Effector memory CD4-positive, alpha-beta T cell (primary cell): ENCODE data around the gene AP2A2.

Experiments
- DNase-seq, 3 donors: peaks; one replicate each; pipeline ENCODE4 v3.0.0-alpha.2; 2020
- H3K27ac ChIP-seq: 2 replicates; pipeline ENCODE4 v1.7.0; 2013; ENCODE audit warnings: mild to moderate bottlenecking, low read length, moderate library complexity; ENCODE audit not compliant: insufficient read depth, poor library complexity, severe bottlenecking
- H3K27me3 ChIP-seq: replicated peaks from 2 replicates; pipeline ENCODE4 v1.7.0; 2013; ENCODE audit warnings: mild to moderate bottlenecking, low read length; ENCODE audit not compliant: insufficient read depth, control insufficient read depth, poor library complexity, severe bottlenecking
- H3K36me3 ChIP-seq: 2 replicates; pipeline ENCODE4 v1.7.0; 2013; ENCODE audit warnings: mild to moderate bottlenecking, low read length, moderate library complexity; ENCODE audit not compliant: control insufficient read depth, insufficient read depth
- H3K4me1 ChIP-seq: 2 replicates; pipeline ENCODE4 v1.7.0; 2013; ENCODE audit warnings: low read length, mild to moderate bottlenecking; ENCODE audit not compliant: control insufficient read depth, insufficient read depth, poor library complexity, severe bottlenecking
- H3K4me3 ChIP-seq: 2 replicates; pipeline ENCODE4 v1.7.0; 2013; ENCODE audit warnings: low read length, low read depth, mild to moderate bottlenecking; ENCODE audit not compliant: insufficient read depth, poor library complexity, severe bottlenecking
- H3K9me3 ChIP-seq: 2 replicates; pipeline ENCODE4 v1.7.0; 2013; ENCODE audit warnings: mild to moderate bottlenecking, low read length, moderate library complexity; ENCODE audit not compliant: control insufficient read depth

Gene AP2A2

GRCh38 chr11:1044160-1044559 lies 118.5 kb downstream of the AP2A2 start:
- no peaks in the 10 kb centered on the region for H3K9me3 ChIP-seq
- H3K4me1 ChIP-seq = no peaks in the 10 kb centered on the region
- H3K4me3 ChIP-seq = no peak overlapping the region
- peaks cover 3% of the 10 kb centered on the region for H3K27me3 ChIP-seq
- no peak overlapping the region for H3K27ac ChIP-seq
- H3K36me3 ChIP-seq = no peaks in the 10 kb centered on the region
- no peak for DNase-seq

- H3K27me3 ChIP-seq = peaks cover 3% of the 10 kb centered on the region
- no peaks in the 10 kb centered on the region for H3K36me3 ChIP-seq
- H3K27ac ChIP-seq = no peak overlapping the region
- H3K9me3 ChIP-seq = no peaks in the 10 kb centered on the region
- no peak overlapping the region for H3K4me3 ChIP-seq
- H3K4me1 ChIP-seq = peaks cover 8% of the 10 kb centered on the region
- DNase-seq = no peak
These were observed 122.0 kb downstream of the AP2A2 start for GRCh38 chr11:1047595-1048156.

- no peak overlapping the region for H3K27ac ChIP-seq
- H3K4me1 ChIP-seq = peaks cover 8% of the 10 kb centered on the region
- H3K9me3 ChIP-seq = no peaks in the 10 kb centered on the region
- DNase-seq = no peak
- no peaks in the 10 kb centered on the region for H3K36me3 ChIP-seq
- H3K27me3 ChIP-seq = peaks cover 3% of the 10 kb centered on the region
- H3K4me3 ChIP-seq = no peak overlapping the region
These were observed 122.9 kb downstream of the AP2A2 start for GRCh38 chr11:1048375-1049070.

- H3K4me3 ChIP-seq = no peak overlapping the region
- no peaks in the 10 kb centered on the region for H3K9me3 ChIP-seq
- peaks cover 8% of the 10 kb centered on the region for H3K4me1 ChIP-seq
- DNase-seq = no peak
- H3K27ac ChIP-seq = no peak overlapping the region
- no peaks in the 10 kb centered on the region for H3K36me3 ChIP-seq
- H3K27me3 ChIP-seq = peaks cover 3% of the 10 kb centered on the region
These were observed 123.4 kb downstream of the AP2A2 start for GRCh38 chr11:1049071-1049405.

GRCh38 chr11:1049431-1049891 lies 123.8 kb downstream of the AP2A2 start:
- Histone ChIP-seq H3K27me3 (peaks cover 3% of the 10 kb centered on the region), H3K36me3 (no peaks in the 10 kb centered on the region), H3K4me1 (peaks cover 8% of the 10 kb centered on the region), H3K9me3 (no peaks in the 10 kb centered on the region), H3K4me3 (no peak overlapping the region), H3K27ac (no peak overlapping the region)
- no peak for DNase-seq

GRCh38 chr11:1049911-1050580 lies 124.4 kb downstream of the AP2A2 start:
- Histone ChIP-seq H3K36me3 (no peaks in the 10 kb centered on the region), H3K9me3 (no peaks in the 10 kb centered on the region), H3K4me3 (no peak overlapping the region), H3K27me3 (peaks cover 3% of the 10 kb centered on the region), H3K27ac (no peak overlapping the region), H3K4me1 (peaks cover 8% of the 10 kb centered on the region)
- DNase-seq = no peak

- Histone ChIP-seq H3K9me3 (no peaks in the 10 kb centered on the region), H3K4me3 (no peak overlapping the region), H3K36me3 (no peaks in the 10 kb centered on the region), H3K27me3 (peaks cover 3% of the 10 kb centered on the region), H3K4me1 (peaks cover 8% of the 10 kb centered on the region), H3K27ac (no peak overlapping the region)
- DNase-seq = peak; percentile 41 to 58 (median 45)
These were observed 125.1 kb downstream of the AP2A2 start for GRCh38 chr11:1050581-1051355.

GRCh38 chr11:1051356-1052132 lies 125.9 kb downstream of the AP2A2 start:
- no peak for DNase-seq
- peaks cover 3% of the 10 kb centered on the region for H3K27me3 ChIP-seq
- H3K4me3 ChIP-seq = no peak overlapping the region

GRCh38 chr11:1052133-1053011 lies 126.7 kb downstream of the AP2A2 start:
- Histone ChIP-seq H3K4me1 (peaks cover 8% of the 10 kb centered on the region), H3K4me3 (no peak overlapping the region)

More at GRCh38 chr11:1051356-1052132, 125.9 kb downstream of the AP2A2 start:
- Histone ChIP-seq H3K27ac (no peak overlapping the region), H3K36me3 (no peaks in the 10 kb centered on the region), H3K9me3 (no peaks in the 10 kb centered on the region), H3K4me1 (peaks cover 8% of the 10 kb centered on the region)

More at GRCh38 chr11:1052133-1053011, 126.7 kb downstream of the AP2A2 start:
- H3K9me3 ChIP-seq = no peaks in the 10 kb centered on the region
- peaks cover 3% of the 10 kb centered on the region for H3K27me3 ChIP-seq
- H3K36me3 ChIP-seq = no peaks in the 10 kb centered on the region
- H3K27ac ChIP-seq = no peak overlapping the region
- DNase-seq = no peak
